Panc1 (cell line): ENCODE data around the gene CAMK1D. TPM values are rescaled to one million over a fixed set of nuclear protein-coding genes. Genes with fewer than 3 reads are reported as not detected.

ENCODE experiments used
- ATAC-seq: fragments of 200-7000 bp; cut with Tn5 transposase; 2 replicates; pipeline ENCODE4 v1.9.1; 2020; ENCODE audit warnings: mild to moderate bottlenecking, moderate library complexity
- BruUV-seq: library from RNA; stranded (reverse); fragments of 400-500 nt; replicated peaks from 2 replicates; lab custom pipeline; 2021; lab: Mats Ljungman, UMichigan
- CTCF ChIA-PET: fragments of 300-600 bp; sonication (Branson Sonifier 250); formaldehyde crosslinking; loops from one replicate; lab custom pipeline; 2022; ENCODE audit warnings: antibody characterized with exemption; lab: Charles Lee
- POLR2A ChIA-PET: fragments of 300-600 bp; sonication (Branson Sonifier 250); formaldehyde crosslinking; loops from one replicate; lab custom pipeline; 2022; ENCODE audit warnings: antibody characterized with exemption; lab: Charles Lee
- DNase-seq: peaks from one replicate; pipeline ENCODE4 v3.0.0-alpha.2; 2010; ENCODE audit warnings: low read depth, low spot score
- H3K27ac ChIP-seq: 2 replicates; pipeline ENCODE4 v1.5.1; 2011; ENCODE audit warnings: mild to moderate bottlenecking, low read length, inconsistent platforms
- H3K27me3 ChIP-seq: fragments of 200-500 bp; sonication (Bioruptor generic); 2 replicates; pipeline ENCODE4 v1.6.0; 2014; ENCODE audit warnings: low read length, inconsistent platforms; ENCODE audit not compliant: control insufficient read depth, insufficient read depth
- H3K36me3 ChIP-seq: fragments of 200-500 bp; sonication (Bioruptor generic); 2 replicates; pipeline ENCODE4 v1.5.1; 2014; ENCODE audit warnings: inconsistent platforms, mild to moderate bottlenecking, low read length, moderate library complexity; ENCODE audit not compliant: control insufficient read depth, insufficient read depth
- H3K4me1 ChIP-seq: 2 replicates; pipeline ENCODE4 v1.5.1; 2011; ENCODE audit warnings: inconsistent platforms, mild to moderate bottlenecking, low read length, moderate library complexity; ENCODE audit not compliant: control insufficient read depth, insufficient read depth
- H3K4me3 ChIP-seq, 2 experiments: 2 replicates each; pipeline ENCODE4 v1.5.1; 2011 to 2012; ENCODE audit warnings: low read depth in 2 of 2, low read length in 2 of 2, mild to moderate bottlenecking in 2 of 2, inconsistent platforms in 1 of 2, moderate library complexity in 1 of 2
- H3K9me3 ChIP-seq: fragments of 200-500 bp; sonication (Bioruptor generic); 2 replicates; pipeline ENCODE4 v1.5.1; 2014; ENCODE audit warnings: low read depth, mild to moderate bottlenecking, inconsistent platforms, low read length, moderate library complexity; ENCODE audit not compliant: control insufficient read depth, insufficient read depth
- POLR2AphosphoS5 ChIP-seq: IDR thresholded peaks from 2 replicates; pipeline ENCODE4 v1.6.1; 2012; ENCODE audit warnings: mild to moderate bottlenecking, low read depth, low read length, moderate library complexity
- SIN3A ChIP-seq: IDR thresholded peaks from 2 replicates; pipeline ENCODE4 v1.6.1; 2012; ENCODE audit warnings: low read depth, mild to moderate bottlenecking, low read length, moderate library complexity, borderline replicate concordance; ENCODE audit not compliant: insufficient read depth
- TCF7L2 ChIP-seq: IDR thresholded peaks from 2 replicates; pipeline ENCODE4 v1.6.1; 2011; ENCODE audit warnings: mild to moderate bottlenecking, low read depth, low read length, inconsistent platforms
- in situ Hi-C: cut with HindIII; loops from 2 replicates; pipeline ENCODE4 v1.10.0; 2016; ENCODE audit warnings: low sequenced_read_pairs, low pct_unique_long_range_greater_than_20kb
- intact Hi-C: fragments of 100-400 bp; cut with micrococcal nuclease; formaldehyde crosslinking; loops from one replicate; pipeline ENCODE4 v1.10.0; 2022; ENCODE audit not compliant: unreplicated experiment
- total RNA-seq: library from RNA; stranded (reverse); gene quantifications from one replicate; pipeline ENCODE4 v1.2.1, GENCODE V29; 2021; ENCODE audit not compliant: unreplicated experiment
- TF ChIP-seq, protein P1 (sequence below), 2 experiments: IDR thresholded peaks; 2 replicates each; pipeline ENCODE4 v1.6.1; 2011 to 2012; ENCODE audit warnings: low read depth in 2 of 2, control low read depth in 1 of 2, low read length in 1 of 2, mild to moderate bottlenecking in 1 of 2, moderate library complexity in 1 of 2; ENCODE audit not compliant: insufficient read depth in 1 of 2
- TF ChIP-seq, protein P2 (sequence below): fragments of 450-650 bp; IDR thresholded peaks from 2 replicates; pipeline ENCODE4 v1.5.1; 2017; ENCODE audit warnings: mild to moderate bottlenecking

The CAMK1D gene
- total RNA-seq, 1 experiment from 2014 or later: 5.7 TPM

DNA sequence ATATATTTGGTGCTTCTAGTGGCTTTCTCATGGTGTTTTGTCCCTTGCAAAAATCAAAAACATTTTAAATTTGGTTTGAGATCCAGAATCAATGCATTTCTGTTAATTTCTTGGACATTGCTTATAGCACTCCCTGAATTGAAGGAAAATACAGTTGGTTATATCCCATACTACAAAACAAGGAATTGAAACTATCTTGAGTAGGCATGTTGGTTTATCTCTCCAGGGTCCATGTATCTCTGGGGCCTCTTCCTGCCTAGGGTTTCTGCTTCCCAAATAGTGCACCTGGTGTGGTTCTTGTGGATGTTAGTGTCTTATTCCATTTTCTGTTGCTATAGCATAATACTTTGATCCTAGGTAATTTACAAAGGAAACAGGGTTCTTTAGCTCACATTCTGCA, 212.4 kb downstream of the CAMK1D start:
- no peak for DNase-seq
- Histone ChIP-seq H3K9me3 (no peaks in the 10 kb centered on the region), H3K4me3 (no peak overlapping the region), H3K36me3 (no peaks in the 10 kb centered on the region), H3K27me3 (no peaks in the 10 kb centered on the region), H3K27ac (no peak overlapping the region), H3K4me1 (no peaks in the 10 kb centered on the region)
- in situ Hi-C loops: no loop called here
- CTCF ChIA-PET: no interaction called here
- no TSS peak for BruUV-seq
- ATAC-seq: no peak
- POLR2A ChIA-PET: no interaction called here
- intact Hi-C loops: no loop called here
- TF ChIP-seq, protein P1, sequence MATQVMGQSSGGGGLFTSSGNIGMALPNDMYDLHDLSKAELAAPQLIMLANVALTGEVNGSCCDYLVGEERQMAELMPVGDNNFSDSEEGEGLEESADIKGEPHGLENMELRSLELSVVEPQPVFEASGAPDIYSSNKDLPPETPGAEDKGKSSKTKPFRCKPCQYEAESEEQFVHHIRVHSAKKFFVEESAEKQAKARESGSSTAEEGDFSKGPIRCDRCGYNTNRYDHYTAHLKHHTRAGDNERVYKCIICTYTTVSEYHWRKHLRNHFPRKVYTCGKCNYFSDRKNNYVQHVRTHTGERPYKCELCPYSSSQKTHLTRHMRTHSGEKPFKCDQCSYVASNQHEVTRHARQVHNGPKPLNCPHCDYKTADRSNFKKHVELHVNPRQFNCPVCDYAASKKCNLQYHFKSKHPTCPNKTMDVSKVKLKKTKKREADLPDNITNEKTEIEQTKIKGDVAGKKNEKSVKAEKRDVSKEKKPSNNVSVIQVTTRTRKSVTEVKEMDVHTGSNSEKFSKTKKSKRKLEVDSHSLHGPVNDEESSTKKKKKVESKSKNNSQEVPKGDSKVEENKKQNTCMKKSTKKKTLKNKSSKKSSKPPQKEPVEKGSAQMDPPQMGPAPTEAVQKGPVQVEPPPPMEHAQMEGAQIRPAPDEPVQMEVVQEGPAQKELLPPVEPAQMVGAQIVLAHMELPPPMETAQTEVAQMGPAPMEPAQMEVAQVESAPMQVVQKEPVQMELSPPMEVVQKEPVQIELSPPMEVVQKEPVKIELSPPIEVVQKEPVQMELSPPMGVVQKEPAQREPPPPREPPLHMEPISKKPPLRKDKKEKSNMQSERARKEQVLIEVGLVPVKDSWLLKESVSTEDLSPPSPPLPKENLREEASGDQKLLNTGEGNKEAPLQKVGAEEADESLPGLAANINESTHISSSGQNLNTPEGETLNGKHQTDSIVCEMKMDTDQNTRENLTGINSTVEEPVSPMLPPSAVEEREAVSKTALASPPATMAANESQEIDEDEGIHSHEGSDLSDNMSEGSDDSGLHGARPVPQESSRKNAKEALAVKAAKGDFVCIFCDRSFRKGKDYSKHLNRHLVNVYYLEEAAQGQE (IDR thresholded peaks at IDR 0.05; ENCODE audit: insufficient read depth in 1 of 2, low read depth in 2 of 2, low read length in 1 of 2): no peak
- TF ChIP-seq, protein P2, sequence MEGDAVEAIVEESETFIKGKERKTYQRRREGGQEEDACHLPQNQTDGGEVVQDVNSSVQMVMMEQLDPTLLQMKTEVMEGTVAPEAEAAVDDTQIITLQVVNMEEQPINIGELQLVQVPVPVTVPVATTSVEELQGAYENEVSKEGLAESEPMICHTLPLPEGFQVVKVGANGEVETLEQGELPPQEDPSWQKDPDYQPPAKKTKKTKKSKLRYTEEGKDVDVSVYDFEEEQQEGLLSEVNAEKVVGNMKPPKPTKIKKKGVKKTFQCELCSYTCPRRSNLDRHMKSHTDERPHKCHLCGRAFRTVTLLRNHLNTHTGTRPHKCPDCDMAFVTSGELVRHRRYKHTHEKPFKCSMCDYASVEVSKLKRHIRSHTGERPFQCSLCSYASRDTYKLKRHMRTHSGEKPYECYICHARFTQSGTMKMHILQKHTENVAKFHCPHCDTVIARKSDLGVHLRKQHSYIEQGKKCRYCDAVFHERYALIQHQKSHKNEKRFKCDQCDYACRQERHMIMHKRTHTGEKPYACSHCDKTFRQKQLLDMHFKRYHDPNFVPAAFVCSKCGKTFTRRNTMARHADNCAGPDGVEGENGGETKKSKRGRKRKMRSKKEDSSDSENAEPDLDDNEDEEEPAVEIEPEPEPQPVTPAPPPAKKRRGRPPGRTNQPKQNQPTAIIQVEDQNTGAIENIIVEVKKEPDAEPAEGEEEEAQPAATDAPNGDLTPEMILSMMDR: no peak
- TF ChIP-seq TCF7L2 (no peak), POLR2AphosphoS5 (no peak), SIN3A (no peak)

DNA sequence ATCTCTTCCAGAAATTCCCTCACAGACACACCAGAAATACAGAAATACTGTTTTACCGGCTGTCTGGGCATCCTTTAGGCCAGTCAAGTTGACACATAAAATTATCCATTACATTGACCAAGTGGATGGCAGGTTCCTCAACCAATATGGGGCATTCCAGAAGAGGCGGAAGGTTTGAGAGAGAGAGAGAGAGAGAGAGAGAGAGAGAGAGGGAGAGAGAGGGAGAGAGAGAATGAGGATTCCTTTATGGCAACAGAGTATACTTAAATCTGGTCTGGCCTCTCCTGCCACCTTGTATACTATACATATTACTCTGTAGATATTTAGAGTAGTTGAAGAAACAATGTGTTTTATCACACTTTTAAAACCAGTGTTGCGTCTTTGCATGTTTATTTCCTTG, 214.1 kb downstream of the CAMK1D start:
- Histone ChIP-seq H3K9me3 (no peaks in the 10 kb centered on the region), H3K36me3 (no peaks in the 10 kb centered on the region), H3K4me3 (no peak overlapping the region), H3K27ac (no peak overlapping the region), H3K27me3 (no peaks in the 10 kb centered on the region), H3K4me1 (no peaks in the 10 kb centered on the region)
- intact Hi-C loops: no loop called here
- no TSS peak for BruUV-seq
- CTCF ChIA-PET: interaction anchor here (0.7 kb wide), 1 partner anchor 318 kb away, joined by 5 read pairs; no protein-coding TSS in a partner anchor
- in situ Hi-C loops: no loop called here
- ATAC-seq (no peak), DNase-seq (no peak)
- TF ChIP-seq POLR2AphosphoS5: no peak
- no peak for TF ChIP-seq TCF7L2
- no peak for TF ChIP-seq SIN3A
- TF ChIP-seq, protein P1 (IDR thresholded peaks at IDR 0.05; ENCODE audit: insufficient read depth in 1 of 2, low read depth in 2 of 2, low read length in 1 of 2): no peak
- TF ChIP-seq, protein P2: no peak
- POLR2A ChIA-PET: no interaction called here
